ENCODE data around the gene WNT10A.

GRCh38 chr2:218869064-218869463, 11.6 kb upstream of the WNT10A start:
- no peak for TF ChIP-seq CTCF (IDR thresholded peaks at IDR 0.05)
- no peak for TF ChIP-seq POLR2A (IDR thresholded peaks at IDR 0.05)

Measured in stomach (tissue), 4 donors.